GM12801 (cell line): ENCODE results near the gene COBL.

Experiments
- TF ChIP-seq, protein P1 (sequence below): IDR thresholded peaks from one replicate; pipeline ENCODE4 v1.5.1; 2011; ENCODE audit warnings: control low read depth; ENCODE audit not compliant: insufficient read length; ENCODE audit errors: extremely low read depth

The COBL gene

DNA sequence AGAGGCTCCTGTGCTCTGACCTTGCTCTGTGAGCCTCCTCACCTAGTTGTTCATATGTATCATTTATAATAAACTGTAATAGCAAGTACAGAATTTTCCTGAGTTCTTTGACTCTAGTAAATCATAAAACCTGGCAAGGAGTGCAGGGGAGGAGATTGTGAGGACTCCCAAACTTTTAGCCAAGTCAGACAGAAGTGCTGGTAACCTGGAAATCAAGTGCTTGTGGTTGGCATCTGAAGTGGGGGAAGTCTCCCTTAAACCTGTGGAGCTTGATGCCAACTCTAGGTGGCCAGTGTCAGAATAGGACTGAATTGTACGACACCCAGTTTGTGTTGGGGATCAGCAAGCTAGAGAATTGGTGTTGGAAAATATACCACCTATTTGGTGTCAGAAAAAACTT lies 327.6 kb downstream of the COBL start:
- TF ChIP-seq, protein P1, sequence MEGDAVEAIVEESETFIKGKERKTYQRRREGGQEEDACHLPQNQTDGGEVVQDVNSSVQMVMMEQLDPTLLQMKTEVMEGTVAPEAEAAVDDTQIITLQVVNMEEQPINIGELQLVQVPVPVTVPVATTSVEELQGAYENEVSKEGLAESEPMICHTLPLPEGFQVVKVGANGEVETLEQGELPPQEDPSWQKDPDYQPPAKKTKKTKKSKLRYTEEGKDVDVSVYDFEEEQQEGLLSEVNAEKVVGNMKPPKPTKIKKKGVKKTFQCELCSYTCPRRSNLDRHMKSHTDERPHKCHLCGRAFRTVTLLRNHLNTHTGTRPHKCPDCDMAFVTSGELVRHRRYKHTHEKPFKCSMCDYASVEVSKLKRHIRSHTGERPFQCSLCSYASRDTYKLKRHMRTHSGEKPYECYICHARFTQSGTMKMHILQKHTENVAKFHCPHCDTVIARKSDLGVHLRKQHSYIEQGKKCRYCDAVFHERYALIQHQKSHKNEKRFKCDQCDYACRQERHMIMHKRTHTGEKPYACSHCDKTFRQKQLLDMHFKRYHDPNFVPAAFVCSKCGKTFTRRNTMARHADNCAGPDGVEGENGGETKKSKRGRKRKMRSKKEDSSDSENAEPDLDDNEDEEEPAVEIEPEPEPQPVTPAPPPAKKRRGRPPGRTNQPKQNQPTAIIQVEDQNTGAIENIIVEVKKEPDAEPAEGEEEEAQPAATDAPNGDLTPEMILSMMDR: no peak

DNA sequence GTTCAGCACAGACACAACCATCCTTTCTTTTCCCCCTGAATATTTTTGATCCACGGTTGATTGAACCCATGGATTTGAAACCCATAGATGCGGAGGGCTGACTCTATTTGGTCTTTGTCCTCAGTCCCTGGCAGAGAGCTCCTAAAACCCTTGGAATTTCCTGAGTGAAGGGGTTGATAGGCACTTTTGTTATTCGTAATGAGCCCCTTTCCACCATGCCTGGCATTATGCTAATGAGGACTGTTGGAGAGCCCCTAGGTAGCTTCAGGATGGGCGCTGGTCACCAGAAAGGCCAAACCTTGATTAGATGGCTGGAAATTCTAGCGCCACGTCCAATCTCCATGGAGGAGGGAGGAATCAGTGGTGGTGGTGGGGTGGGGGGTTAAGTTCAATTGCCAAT lies 328.1 kb downstream of the COBL start:
- TF ChIP-seq, protein P1: no peak

DNA sequence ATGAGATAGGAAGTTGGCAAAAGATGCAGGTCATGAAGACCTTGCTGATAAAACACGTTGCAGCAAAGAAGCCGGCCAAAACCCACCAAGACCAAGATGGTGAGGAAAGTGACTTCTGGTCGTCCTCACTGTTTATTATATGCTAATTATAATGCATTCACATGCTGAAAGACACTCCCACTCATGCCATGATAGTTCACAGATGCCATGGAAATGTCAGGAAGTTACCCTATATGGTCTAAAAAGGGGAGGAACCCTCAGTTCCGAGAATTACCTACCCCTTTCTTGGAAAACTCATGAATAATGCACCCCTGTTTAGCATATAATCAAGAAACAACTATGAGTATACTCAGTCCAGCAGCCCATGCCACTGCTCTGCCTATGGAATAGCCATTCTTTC lies 331.5 kb downstream of the COBL start:
- TF ChIP-seq, protein P1: no peak

DNA sequence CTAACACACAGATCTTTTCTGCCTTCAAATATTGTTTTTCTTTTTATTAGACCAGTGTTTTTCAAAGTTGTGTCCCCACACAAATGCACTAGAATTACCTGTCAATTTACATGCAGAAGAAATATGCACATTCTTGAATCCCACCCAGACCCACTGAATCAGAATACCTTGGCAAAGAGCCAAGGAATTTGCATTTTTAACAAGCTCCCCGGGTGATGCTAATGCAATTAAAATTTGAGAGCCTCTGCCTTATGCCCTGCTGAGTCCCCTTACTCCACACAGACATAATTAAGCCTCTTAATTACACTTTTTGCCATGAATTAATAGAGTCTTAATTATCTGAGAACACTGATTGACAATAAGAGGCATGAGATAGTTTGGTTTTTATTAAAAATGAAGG lies 332.8 kb downstream of the COBL start:
- TF ChIP-seq, protein P1: no peak

DNA sequence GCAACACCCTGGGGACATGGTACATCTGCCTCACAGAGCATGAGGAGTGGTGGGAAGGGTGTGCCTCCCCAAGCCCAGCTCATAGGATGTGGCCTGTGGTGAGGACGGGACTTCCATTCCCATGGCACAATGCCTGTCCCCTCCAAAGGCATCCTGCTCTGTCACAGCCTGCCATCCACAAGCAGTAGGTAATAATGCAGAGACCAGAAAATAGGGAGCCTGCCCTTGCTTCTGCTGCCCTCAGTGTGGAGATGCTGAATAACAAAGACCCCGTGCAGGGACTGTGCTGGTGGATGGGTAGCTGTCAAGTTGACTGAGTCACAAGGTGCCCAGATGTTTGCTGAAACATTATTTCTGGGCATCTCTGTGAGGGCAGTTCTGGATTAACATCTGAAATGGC lies 334.0 kb downstream of the COBL start:
- TF ChIP-seq, protein P1: no peak

DNA sequence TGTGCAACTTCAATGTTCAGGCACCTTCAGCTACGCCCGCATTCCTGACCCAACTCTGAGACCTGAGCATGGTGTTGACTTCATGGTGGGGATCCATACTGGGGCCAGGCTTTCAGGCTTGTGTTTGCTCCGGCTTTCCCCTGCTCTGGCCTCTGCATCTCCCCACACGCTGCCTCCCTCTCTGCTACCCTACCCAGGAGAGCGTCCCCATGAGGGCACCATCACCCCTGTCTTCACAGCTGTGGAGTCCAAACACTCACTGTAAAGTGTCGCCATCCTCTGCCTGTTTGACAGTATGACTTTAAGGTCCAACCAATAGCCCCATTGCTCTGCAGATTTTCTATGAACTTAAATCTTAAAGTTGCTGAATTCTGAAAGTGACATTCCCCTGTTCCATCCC lies 334.9 kb downstream of the COBL start:
- TF ChIP-seq, protein P1: no peak

DNA sequence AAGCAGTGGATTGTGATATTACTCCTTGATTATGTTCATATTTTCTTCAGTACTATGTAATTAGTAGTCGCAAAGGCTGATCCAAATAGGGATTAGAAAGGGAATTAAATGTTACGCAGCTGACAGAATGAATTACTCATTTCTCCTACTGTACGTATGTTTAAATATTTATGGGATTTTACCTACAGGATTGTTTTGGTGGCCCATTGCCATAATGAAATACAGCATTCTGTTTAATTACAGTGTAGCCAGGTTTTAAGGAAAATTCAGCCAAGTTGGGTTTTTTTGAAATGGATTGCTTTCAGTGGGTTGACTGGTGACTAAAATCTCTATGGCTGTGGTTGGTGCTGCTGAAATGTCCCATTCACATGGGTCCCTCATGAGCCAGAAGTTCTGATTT lies 336.2 kb downstream of the COBL start:
- TF ChIP-seq, protein P1: no peak
